ENCODE data around the gene LARP1B.
"Not testable (repeated sequence)": the region's sequence is repeated elsewhere in the genome, so short reads cannot be mapped to it uniquely, and the experiment has no call there.

LARP1B gene

GRCh38 chr4:128060699-128061565, at the start of gene LARP1B:
TSS of gene LARP1B (plus strand) at chr4:128061312. CDS start at chr4:128074952, 13,640 bp downstream.
- peak; percentile 91 for DNase-seq (ENCODE audit: low read depth in 2 of 2)

GRCh38 chr4:128025319-128025718, 35.8 kb upstream of the LARP1B start:
- no peak for DNase-seq (ENCODE audit: low read depth in 2 of 2)

GRCh38 chr4:128029907-128030306, 31.2 kb upstream of the LARP1B start:
- DNase-seq (ENCODE audit: low read depth in 2 of 2), result no peak

GRCh38 chr4:128031756-128032384, 29.2 kb upstream of the LARP1B start:
- DNase-seq (ENCODE audit: low read depth in 2 of 2), result no peak

- DNase-seq (ENCODE audit: low read depth in 2 of 2), result no peak
Observed at GRCh38 chr4:128039568-128039967, 21.5 kb upstream of the LARP1B start.

GRCh38 chr4:128047019-128047418, 14.1 kb upstream of the LARP1B start:
- not testable (repeated sequence) for DNase-seq (ENCODE audit: low read depth in 2 of 2)

GRCh38 chr4:128047514-128047913, 13.6 kb upstream of the LARP1B start:
- DNase-seq (ENCODE audit: low read depth in 2 of 2), result not testable (repeated sequence)

- not testable (repeated sequence) for DNase-seq (ENCODE audit: low read depth in 2 of 2)
Observed at GRCh38 chr4:128051229-128051628, 9.9 kb upstream of the LARP1B start.

- DNase-seq (ENCODE audit: low read depth in 2 of 2), result not testable (repeated sequence)
Observed at GRCh38 chr4:128054907-128055306, 6.2 kb upstream of the LARP1B start.

- not testable (repeated sequence) for DNase-seq (ENCODE audit: low read depth in 2 of 2)
Observed at GRCh38 chr4:128055441-128056206, 5.5 kb upstream of the LARP1B start.

- no peak for DNase-seq (ENCODE audit: low read depth in 2 of 2)
Observed at GRCh38 chr4:128056396-128056795, 4.7 kb upstream of the LARP1B start.

GRCh38 chr4:128060121-128060698, 902 bp upstream of the LARP1B start:
- no peak for DNase-seq (ENCODE audit: low read depth in 2 of 2)

GRCh38 chr4:128061566-128062536, 739 bp downstream of the LARP1B start:
- DNase-seq (ENCODE audit: low read depth in 2 of 2), result no peak

- not testable (repeated sequence) for DNase-seq (ENCODE audit: low read depth in 2 of 2)
Observed at GRCh38 chr4:128066453-128066820, 5.3 kb downstream of the LARP1B start.

GRCh38 chr4:128068918-128069317, 7.8 kb downstream of the LARP1B start:
- DNase-seq (ENCODE audit: low read depth in 2 of 2), result no peak

- no peak for DNase-seq (ENCODE audit: low read depth in 2 of 2)
Observed at GRCh38 chr4:128076464-128076863, 15.4 kb downstream of the LARP1B start.

GRCh38 chr4:128095293-128095692, 34.2 kb downstream of the LARP1B start:
- DNase-seq (ENCODE audit: low read depth in 2 of 2), result not testable (repeated sequence)

- peak; percentile 3 to 14 for DNase-seq (ENCODE audit: low read depth in 2 of 2)
Observed at GRCh38 chr4:128107766-128108165, 46.7 kb downstream of the LARP1B start.

GRCh38 chr4:128123036-128123435, 61.9 kb downstream of the LARP1B start:
- no peak for DNase-seq (ENCODE audit: low read depth in 2 of 2)

- no peak for DNase-seq (ENCODE audit: low read depth in 2 of 2)
Observed at GRCh38 chr4:128130621-128131020, 69.5 kb downstream of the LARP1B start.

GRCh38 chr4:128134925-128135324, 73.8 kb downstream of the LARP1B start:
- DNase-seq (ENCODE audit: low read depth in 2 of 2), result no peak
